Measurements from ENCODE around the gene C6orf47. TPM values are rescaled to one million over a fixed set of nuclear protein-coding genes. Genes with fewer than 3 reads are reported as not detected.

The C6orf47 gene
- total and polyA plus RNA-seq, 10 of the 15 experiments (the other 5 are each of a cell fraction or from before 2014, with no cell fraction given): 0.16 to 20.4 (median 17.3) TPM; not detected in 1

GRCh38 chr6:31665501-31666336 lies 5.1 kb upstream of the C6orf47 start, which contains the start of gene CSNK2B (continued):
- peak; percentile 38 for TF ChIP-seq USF1 (IDR thresholded peaks at IDR 0.05; ENCODE audit: borderline replicate concordance, extremely low read length, insufficient read depth, low read depth, low read length)
- TF ChIP-seq FOXM1 (IDR thresholded peaks at IDR 0.05; ENCODE audit: low read depth, low read length): no peak
- peak; percentile 97 for TF ChIP-seq IKZF1 (conservative IDR thresholded peaks at IDR 0.05)
- TF ChIP-seq IKZF2 (IDR thresholded peaks at IDR 0.05): peak in 1 of 2 experiments; percentile 54; a peak in 1 of 4 replicates
- no peak for TF ChIP-seq KDM1A (IDR thresholded peaks at IDR 0.05; ENCODE audit: borderline replicate concordance)
- TF ChIP-seq CBX3 (IDR thresholded peaks at IDR 0.05; ENCODE audit: borderline replicate concordance, low read depth): no peak
- TF ChIP-seq BACH1 (IDR thresholded peaks at IDR 0.05; ENCODE audit: borderline replicate concordance): no peak; the same call in 1 of the 2 replicates
- TF ChIP-seq ZBTB11 (CRISPR knock-in tag; IDR thresholded peaks at IDR 0.05): no peak
- peak; percentile 78 for TF ChIP-seq ELK1 (IDR thresholded peaks at IDR 0.05; ENCODE audit: low read depth, low read length)
- no peak for TF ChIP-seq BMI1 (IDR thresholded peaks at IDR 0.05; ENCODE audit: borderline replicate concordance)
- TF ChIP-seq IRF5 (IDR thresholded peaks at IDR 0.05; ENCODE audit: borderline replicate concordance): no peak
- no peak for TF ChIP-seq SUPT20H (IDR thresholded peaks at IDR 0.05; ENCODE audit: borderline replicate concordance, control insufficient read depth, low read depth, low read length)
- TF ChIP-seq ESRRA (IDR thresholded peaks at IDR 0.05; ENCODE audit: low read length): no peak
- no peak for TF ChIP-seq RBBP5 (conservative IDR thresholded peaks at IDR 0.05)
- TF ChIP-seq MEF2B (IDR thresholded peaks at IDR 0.05; ENCODE audit: partially characterized antibody, poor library complexity, severe bottlenecking): peak; percentile 40
- no peak; the same call in 1 of the 2 replicates for TF ChIP-seq HDGF (IDR thresholded peaks at IDR 0.05)
- peak; percentile 93 for TF ChIP-seq POLR2A (IDR thresholded peaks at IDR 0.05; ENCODE audit: low read depth, low read length)
- peak; percentile 19; the same call in 1 of the 2 replicates for TF ChIP-seq TCF12 (IDR thresholded peaks at IDR 0.05; ENCODE audit: low read depth, low read length)
- no peak for TF ChIP-seq ZZZ3 (IDR thresholded peaks at IDR 0.05; ENCODE audit: control insufficient read depth, insufficient read length, low read depth)
- peak; percentile 66 for TF ChIP-seq RUNX3 (IDR thresholded peaks at IDR 0.05; ENCODE audit: low read length)
- TF ChIP-seq JUNB (IDR thresholded peaks at IDR 0.05): no peak
- no peak for TF ChIP-seq CHD4 (IDR thresholded peaks at IDR 0.05)
- TF ChIP-seq SIN3A (IDR thresholded peaks at IDR 0.05; ENCODE audit: low read depth, low read length): peak; percentile 61; the same call in 1 of the 2 replicates
- TF ChIP-seq WRNIP1 (IDR thresholded peaks at IDR 0.05; ENCODE audit: borderline replicate concordance, low read depth, low read length): no peak
- no peak for TF ChIP-seq MEF2A (IDR thresholded peaks at IDR 0.05; ENCODE audit: insufficient read depth, low read depth, low read length)
- 0 out of 2 replicates have a peak, but pooled peaks have one; percentile 8 for TF ChIP-seq CBFB (IDR thresholded peaks at IDR 0.05; ENCODE audit: low read depth)
